ENCODE results near the gene PRDM5.

The PRDM5 gene

DNA sequence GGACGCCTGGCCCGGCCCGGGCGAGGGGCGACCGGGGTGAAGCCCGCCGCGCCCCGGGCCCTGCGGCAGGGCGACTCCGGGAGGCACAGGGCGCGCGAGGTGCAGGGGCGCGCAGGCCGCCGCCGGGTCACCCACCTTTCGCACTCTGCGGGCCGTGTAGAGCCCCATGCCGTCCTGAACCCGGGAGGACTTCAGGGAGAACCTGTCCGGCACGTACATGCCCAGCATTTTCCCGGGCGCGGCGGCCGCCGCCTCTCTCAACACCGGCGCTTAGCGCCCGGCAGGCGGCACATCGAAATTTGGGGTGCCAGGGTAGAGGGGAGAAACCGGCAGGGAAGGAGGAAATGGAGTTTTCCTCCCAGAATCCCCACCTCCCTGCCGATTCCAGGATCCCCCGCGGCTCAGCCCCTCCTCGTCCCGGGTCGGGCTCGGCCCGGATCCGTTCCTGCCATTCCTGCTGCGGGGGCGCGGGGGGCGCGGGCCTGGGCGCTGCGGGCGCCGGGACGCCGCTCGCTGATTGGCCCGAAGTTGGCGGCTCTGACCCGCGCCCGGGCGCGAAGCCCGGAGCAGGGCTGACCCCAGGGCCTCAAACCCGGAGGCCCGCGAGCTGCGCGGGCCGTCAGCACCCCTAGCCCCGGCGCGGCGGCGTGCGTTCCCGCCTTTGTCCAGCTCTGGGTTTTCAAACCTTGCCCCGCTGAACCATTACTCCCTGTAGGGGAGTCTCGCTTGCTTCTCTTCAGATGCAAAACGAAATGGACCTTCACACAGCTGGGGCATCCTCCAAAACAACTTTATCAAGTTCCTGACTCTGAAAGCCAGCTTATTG, at the start of gene PRDM5:
TSS of gene PRDM5 (minus strand) at position 346 of the 826 bp plus-strand sequence. CDS start at position 228, 118 bp downstream.
- peak; percentile 67 for DNase-seq (ENCODE audit: low spot score)

DNA sequence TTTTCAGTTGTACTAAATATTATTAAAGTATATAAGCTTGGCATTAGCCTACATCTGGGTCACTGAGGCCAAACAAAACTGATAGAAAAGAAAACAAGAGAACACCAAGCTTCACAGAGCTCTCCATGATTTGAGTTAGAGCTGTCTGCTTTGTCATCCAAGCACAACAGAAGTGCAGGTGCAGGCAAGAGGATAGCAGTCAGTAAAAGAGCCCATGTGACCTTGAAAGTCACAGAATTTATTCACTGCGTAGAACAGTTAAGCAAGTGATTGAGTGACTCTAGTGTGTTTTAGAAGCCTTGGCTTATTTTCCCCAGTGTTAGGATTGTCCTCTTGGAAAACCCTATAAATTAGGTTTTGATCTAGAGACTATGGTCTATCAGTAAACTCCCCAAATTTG, 49.4 kb upstream of the PRDM5 start:
- DNase-seq (ENCODE audit: low spot score), result no peak

DNA sequence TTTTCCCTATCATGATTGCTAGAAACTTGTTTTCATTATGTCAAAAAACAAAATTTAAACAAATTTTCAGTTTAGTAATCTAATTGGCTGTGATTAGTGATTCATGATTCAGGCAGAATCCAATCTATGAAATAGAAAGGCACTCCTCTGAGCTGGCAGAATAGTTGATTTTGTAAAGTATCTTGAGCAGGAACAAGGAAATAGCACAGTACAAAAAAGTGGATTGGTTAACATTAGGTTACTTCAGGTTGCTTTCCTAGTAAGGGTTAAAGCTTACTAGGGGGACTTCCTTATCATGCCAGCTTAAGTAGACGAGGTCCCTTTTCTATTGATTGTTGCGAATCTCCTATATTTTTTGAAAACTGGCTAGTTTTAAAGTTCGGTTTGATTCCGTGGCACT, 43.4 kb upstream of the PRDM5 start:
- no peak for DNase-seq (ENCODE audit: low spot score)

DNA sequence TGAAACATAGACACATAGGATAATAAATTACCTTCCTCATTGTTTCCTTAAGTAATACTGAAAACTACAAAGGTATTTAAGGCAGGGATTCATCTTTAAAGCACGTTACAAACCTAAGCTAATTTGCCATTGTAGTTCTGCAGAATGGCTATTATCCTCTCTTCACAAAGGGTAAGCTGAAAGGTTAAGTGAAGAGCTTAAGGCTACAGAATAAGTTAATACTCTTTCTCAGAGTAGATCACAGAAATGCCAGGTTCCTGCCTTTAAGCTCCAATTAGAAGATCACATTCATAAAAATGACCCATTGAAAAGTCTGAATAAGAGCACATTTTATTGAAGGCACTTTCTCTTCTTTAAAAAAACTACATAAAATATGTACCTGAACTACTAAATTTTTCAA, 42.1 kb upstream of the PRDM5 start:
- DNase-seq (ENCODE audit: low spot score), result no peak

DNA sequence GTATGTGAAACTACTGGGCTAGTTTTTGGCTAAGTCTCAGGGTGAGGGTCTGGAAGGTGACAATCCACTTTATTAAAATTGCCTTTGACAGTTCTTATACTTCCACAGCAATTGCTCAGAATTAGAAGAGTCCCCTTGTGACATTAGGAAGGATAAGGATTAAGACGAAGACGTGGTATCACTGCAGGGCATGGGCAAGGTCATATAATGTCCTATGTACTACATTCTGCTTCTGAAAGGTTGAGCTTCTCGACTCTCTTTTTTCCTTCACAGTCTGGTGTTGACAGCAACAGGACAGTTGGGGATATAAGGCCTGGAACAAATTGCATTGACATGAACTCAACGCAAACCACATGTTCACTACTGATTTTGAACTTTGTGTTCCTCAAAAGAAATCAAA, 40.9 kb upstream of the PRDM5 start:
- DNase-seq (ENCODE audit: low spot score), result no peak

DNA sequence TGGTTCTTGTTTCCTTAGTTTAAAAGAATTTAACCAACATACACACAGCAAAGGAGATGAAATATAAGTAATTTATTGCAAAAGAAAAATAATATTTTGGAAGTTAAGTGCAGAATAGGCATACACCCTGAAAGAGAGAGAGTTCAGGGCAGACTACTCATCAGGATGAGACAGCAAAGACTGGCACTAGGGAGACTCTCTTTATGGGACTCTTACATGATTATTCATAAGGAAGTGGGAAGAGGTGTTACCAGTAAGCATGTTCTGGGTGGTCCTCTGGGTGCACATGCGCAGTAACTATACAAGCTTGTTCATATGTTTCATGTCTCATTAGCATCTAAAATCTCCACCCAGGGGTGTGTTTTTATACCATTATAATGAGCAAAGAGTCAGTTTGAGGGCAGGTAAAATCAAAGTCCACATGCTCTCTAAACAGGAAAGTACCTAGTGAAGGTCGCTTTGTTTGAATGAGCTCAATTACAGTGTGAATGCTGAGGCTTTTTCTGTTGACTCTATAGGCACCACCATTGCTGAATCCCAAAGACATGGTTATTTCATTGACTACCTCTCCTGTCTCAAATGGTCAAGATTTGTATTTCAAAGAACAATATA, 38.2 kb upstream of the PRDM5 start:
- no peak for DNase-seq (ENCODE audit: low spot score)

DNA sequence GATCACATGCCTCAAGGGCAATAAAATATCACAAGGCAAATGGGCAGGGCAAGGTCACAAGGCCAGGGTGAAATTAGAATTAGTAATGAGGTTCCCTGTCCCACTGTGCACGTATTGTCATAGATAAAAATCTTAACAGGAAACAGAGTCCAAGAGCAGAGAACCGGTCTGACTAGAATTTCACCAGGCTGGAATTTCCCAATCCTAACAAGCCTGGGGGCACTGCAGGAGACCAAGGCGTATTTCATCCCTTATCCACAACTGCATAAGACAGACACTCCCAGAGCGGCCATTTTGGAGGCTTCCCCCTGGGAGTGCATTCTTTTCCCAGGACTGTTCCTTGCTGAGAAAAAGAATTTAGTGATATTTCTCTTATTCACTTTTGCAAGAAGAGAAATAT, 25.9 kb upstream of the PRDM5 start:
- DNase-seq (ENCODE audit: low spot score), result no peak

DNA sequence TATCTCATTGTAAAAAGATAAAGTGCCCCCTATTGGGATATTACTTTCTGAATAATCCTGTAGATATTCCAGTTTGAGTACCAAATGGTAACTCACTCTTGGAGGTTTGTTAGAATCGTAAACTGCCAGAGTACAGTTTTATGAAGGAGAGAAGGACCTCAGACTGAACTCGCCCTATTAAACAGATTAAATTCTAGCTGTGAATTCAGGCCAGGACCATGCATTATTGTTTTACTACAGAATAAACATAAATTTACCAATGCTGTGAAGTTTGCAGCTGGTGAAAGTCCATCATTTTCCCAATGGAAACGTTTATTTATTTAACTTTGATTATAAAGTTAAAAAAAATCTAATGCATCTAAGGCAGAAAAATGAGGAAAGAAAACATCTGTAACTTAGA, 20.2 kb upstream of the PRDM5 start:
- no peak for DNase-seq (ENCODE audit: low spot score)

DNA sequence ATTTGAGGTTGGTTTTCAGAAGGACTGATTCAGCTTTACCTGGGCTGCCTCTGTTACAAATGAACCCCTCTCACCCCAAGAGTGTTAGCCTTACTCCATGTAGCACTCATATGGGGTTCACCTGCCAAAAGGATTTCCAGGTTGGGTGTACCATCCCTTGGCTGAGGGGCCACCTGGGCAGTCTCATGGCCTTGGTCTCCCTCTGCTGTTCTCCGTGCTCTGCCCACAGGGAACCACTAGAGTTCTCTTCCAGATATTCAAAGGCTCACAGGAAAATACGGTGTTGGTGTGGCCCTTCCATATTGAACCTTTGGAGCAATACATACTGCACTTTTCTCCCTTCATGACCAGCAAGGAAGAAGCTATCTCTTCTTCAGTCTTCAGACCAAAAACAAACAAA, 18.0 kb upstream of the PRDM5 start:
- no peak for DNase-seq (ENCODE audit: low spot score)

DNA sequence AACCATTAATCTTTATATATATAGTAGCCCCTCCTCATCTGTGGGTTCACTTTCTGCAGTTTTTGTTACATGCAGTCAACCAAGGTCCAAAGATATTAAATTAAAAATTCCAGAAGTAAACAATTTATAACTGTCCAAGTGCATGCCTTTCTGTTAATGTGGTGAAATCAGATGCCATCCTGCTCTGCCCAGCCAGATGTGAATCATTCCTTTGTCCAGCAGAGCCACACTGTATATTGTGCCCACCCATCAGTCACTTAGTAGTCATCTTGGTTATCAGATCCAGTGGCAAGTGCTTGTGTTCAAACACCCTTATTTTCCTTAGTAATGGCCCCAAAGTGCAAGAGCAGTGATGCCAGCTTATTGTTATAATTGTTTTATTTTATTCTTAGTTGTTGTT, 17.2 kb upstream of the PRDM5 start:
- no peak for DNase-seq (ENCODE audit: low spot score)

DNA sequence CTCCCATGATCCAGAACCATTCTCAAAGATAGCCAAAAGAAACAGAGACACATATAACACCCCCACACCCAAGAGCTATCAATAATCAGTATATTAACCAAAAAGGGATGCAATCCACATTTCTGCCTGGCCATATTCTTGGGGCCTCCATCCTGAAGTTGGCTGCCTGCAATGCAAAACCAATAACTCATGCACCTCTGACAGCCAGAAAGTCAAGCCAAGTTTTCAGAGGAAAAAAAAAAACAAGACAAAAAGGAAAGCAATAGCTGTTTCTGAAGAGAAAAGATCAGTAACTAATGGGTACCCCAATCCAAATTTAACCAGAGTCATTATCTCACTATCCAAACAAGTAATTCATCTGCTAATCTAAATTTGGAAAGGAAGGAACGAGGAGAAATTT, 7.3 kb upstream of the PRDM5 start:
- no peak for DNase-seq (ENCODE audit: low spot score)

DNA sequence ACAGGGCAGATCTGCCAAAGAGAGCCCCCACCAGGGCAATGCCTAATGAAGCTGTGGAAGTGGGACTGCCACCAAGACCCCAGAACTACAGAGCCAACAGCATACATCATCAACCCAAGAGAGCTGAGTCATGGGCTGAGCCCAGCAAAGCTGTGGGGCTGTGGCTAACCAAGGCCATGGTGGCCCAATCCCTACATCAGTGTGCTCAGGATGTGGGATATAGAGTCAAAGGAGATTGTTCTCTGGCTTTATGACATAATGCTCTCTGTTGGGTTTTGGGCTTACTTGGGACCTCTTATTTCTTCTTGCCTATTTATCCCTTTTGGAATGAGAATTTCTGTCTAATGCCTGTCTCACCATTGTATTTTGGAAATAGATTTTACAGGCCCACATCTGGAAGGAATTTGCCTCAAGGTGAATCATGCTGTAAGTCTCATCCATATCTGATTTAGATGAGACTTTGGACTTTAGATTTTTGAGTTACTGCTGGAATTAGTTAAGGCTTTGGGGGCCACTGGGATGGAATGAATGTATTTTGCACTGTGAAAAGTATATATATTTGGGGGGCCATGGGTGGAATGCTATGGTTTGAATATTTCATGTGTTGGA, 5.4 kb upstream of the PRDM5 start:
- no peak for DNase-seq (ENCODE audit: low spot score)

DNA sequence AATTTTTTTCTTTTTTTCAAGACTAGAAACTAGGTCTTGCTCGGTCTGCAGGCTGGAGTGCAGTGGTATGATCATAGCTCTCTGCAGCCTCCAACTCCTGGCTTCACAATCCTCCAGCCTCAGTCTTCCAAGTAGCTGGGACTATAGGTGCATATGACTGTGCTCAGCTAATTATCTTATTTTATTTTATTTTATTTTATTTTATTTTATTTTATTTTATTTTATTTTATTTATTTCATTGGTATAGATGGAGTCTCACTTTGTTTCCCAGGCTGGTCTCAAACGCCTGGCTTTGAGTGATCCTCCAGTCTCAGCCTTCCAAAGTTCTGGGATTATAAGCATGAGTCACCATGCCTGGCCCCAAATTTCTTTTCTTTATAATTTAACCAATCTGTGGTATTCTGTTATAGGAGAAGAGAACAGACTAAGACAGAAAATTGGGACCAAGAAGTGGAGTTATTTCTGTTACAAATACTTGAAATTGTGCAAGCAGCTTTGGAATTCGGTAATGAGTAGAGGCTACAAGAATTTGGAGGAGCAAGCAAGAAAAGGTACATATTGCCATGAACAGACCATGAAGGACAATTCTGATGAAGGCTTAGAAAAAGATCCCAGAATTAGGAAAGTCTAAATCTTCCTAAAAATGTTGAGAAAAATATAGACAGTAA, 4.0 kb upstream of the PRDM5 start:
- DNase-seq (ENCODE audit: low spot score), result no peak

DNA sequence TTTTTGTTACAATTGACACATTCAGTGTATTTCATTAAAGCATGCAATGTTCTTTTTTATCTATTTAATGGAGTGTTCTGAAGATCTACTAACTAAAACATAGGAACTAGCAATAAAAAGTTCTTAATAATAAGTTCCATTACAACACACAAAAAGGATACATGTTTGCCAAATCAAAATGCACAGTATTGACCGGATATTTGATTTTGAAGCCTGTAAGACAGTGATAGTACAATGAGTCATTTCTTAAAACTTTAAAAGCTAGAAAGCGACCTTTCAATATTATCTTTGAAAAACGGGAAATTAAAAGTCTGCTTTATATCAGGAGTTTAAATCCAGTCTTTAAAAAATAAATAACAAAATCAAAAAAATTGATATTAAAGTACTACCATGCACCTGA, 2.4 kb upstream of the PRDM5 start:
- no peak for DNase-seq (ENCODE audit: low spot score)

DNA sequence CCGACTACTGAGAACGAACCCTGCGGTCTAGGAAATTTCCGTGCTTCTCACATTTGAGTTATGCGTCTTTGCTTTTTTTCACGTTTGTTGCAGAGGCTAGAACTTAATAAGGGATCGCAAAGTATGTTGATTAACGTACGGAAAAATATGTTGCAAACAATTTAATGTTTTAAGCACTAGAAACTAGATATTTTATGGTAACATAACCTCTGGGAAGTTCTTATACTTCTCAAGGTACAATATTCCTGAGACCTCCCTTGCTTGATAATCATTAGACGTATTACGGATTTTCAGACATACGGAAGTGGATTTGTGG, 639 bp upstream of the PRDM5 start:
- DNase-seq (ENCODE audit: low spot score), result no peak

DNA sequence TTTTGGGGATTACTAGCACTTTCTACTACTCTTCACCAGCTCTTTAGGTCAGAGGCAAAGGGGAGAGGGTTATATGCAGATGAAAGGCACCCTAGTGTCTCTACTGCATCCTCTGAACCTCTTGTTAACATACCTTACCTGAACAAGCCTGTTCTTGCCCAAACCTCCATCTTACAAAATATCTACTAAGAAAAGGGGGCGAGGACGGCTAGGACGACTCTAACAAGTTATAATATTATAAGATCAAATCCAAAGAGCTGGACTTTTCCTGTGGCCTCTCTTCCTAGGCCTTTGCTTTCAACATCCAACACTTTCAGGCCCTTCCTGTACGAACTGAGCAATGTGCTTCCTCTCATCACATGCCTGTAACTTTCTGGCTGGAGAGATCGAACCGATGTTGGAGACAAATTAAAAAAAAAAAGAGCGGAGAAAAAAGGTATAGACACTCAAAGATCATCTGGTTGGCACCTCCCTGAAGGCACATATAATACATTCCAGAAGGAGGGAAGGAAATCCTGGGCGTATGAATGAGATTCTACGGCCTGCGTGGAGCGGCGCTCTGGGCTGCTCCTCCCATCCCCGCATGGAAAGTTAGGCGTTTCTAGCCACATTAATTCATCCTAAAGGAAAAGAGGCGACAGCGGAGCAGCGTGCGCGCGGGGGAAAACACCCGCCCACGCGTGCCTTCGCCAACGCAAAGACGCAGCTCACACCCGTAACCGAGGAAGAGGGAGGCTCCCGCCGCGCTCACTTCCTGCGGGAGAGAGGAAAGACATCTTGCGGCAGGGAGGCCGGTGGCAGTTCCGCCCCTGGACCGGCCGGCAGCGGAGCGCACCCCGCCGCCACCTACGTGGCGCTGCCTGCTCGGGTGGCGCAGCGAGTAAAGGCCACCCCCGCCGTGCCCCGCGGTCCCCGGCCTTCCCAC, 808 bp downstream of the PRDM5 start:
- peak; percentile 74 for DNase-seq (ENCODE audit: low spot score)

DNA sequence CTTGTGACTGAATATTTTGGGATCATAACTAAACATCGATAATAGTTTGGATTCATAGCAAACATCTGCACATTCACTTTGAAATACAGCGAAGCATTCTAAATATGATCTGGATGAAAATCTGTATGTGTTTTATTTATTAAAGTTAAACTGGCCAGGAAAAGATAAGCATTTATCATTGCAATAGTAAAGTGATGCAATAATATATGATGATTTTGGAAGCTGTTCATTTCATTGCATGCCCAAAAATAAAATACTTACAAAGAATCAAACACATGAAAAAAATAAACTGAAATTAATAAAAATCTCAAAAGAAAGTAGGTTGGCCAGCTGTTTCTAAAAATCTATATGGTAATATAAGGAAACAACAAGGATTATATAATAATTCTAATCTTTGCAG, 1.9 kb downstream of the PRDM5 start:
- no peak for DNase-seq (ENCODE audit: low spot score)

DNA sequence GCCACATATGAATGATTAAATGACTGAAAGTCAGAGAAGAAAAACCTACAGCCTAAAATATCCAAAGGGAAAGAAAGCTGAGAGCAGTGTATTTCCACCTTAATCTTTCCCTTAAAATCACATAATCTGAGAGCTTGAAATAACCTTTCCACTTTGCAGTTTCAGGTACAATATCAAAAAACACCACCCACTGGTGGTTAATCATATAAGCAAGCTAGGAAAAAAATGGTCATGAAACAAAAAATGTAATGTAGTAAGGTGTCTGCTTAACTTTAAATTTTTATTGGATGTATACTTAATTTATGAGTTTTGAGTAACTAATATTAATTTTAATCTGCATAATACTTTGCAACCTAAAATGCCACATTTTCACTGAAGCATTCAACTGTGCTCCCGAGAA, 3.2 kb downstream of the PRDM5 start:
- DNase-seq (ENCODE audit: low spot score), result no peak

DNA sequence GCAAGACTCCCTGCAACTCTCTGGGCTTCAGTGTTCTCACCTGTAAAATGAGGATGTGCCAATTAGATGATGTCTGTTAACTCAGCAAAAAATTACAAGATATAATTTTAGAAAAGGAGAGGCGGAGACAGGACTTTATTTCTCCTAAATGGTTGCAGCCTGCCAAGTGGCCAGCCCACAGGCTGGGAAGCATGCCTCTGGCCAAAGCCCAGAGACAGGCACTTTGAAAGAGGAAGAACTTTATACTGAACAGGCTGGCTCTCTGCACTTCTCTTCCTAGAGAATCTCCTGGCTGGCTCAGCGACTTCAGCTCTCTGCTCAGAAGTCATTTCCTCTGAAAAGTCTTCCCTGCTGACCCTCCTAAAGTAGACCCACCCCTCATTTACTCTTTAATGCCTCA, 3.7 kb downstream of the PRDM5 start:
- DNase-seq (ENCODE audit: low spot score), result peak; percentile 30

DNA sequence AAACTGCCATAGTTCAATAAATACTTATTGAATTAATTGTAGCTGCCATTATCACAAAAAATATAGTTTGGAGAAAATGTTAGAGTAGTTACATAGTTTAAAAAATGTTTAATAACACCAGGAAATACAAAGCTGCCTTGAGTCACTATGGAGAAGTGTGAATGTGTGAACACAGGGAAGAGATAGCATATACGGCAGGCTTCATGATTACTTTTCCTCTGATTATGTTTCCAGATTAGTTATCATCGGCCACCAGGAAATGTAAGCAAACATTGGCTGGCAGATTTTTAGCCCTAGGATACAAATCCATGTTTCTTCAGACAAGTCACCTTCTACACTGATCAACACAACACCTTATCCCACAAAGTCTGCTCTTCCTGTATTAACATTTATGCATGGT, 4.4 kb downstream of the PRDM5 start:
- DNase-seq (ENCODE audit: low spot score), result no peak

DNA sequence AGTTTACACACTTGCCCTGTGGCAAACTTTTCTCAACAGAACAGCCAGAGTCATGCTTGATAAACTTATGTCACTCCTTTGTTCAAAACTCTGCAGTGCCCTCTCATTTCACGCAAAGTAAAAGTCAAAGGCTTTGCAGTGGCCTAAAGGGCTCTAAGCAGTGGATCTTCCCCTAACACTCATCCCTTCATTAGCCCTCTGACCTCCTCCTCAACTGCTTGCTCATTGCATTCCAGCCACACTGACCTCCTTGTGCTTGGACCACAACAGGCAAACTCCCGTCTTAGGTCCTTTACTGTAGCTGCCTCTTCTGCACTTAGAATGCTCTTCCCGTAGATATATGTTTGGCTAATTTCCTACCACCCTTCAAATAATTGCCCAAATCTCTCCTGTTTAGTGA, 5.6 kb downstream of the PRDM5 start:
- DNase-seq (ENCODE audit: low spot score), result no peak

DNA sequence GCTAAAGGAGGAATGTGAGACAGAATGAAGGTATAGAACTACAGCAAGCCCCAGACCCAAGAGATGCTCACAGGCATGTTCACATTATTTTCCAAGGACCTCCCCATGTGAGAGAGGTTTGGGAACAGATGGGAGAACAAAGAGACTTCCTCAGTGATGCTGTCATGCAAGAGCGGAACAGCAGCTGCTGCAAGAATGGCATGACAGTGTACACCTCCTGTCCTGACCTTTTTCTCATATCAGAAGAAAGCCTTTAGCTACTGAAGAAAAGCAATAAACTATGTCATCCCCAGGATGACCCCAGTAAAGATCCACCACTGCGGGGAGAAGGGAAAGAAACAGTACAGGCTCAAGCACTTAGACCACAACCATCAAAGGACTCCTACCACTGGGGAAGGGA, 7.2 kb downstream of the PRDM5 start:
- DNase-seq (ENCODE audit: low spot score), result no peak

Data from AG08395 (cell line).